AG09319 (cell line): Measurements from ENCODE around the gene ZC3H12D.
A peak's percentile ranks its signal among the peaks of the same experiment; 100 is the strongest.
"Not testable (repeated sequence)": the region's sequence is repeated elsewhere in the genome, so short reads cannot be mapped to it uniquely, and the experiment has no call there.

Experiments used
- DNase-seq: peaks from one replicate; pipeline ENCODE4 v3.0.0-alpha.2; 2010; ENCODE audit warnings: low read depth; ENCODE audit errors: extremely low read depth
- CTCF ChIP-seq: IDR thresholded peaks from 2 replicates; pipeline ENCODE4 v1.5.1; 2011; ENCODE audit warnings: low read depth, mild to moderate bottlenecking, inconsistent platforms, low read length, moderate library complexity

The ZC3H12D gene

DNA sequence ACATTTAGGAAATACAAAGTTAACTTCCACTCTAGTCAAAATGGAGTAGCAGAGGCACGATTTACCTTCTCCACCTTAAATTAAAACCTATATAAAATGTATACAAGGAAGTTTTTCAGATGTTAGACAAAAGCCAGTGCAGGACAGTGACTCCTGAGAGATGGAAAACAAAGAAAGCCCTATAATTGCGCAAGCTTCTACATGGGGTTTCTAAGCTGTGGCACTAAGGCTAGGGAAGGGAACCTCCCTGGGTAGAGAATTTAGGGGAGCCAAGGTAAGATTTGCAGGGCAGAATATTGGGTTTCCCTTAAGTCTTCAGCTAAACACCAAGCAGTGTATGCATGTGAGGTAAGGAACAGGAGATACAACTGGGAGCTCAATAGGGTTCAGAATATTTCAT, 18.5 kb upstream of the ZC3H12D start:
- TF ChIP-seq CTCF, result no peak
- no peak for DNase-seq

GRCh38 chr6:149501768-149502167, 17.0 kb upstream of the ZC3H12D start:
- no peak for DNase-seq
- TF ChIP-seq CTCF, result no peak

GRCh38 chr6:149501201-149501600, 16.4 kb upstream of the ZC3H12D start:
- TF ChIP-seq CTCF, result no peak

DNA sequence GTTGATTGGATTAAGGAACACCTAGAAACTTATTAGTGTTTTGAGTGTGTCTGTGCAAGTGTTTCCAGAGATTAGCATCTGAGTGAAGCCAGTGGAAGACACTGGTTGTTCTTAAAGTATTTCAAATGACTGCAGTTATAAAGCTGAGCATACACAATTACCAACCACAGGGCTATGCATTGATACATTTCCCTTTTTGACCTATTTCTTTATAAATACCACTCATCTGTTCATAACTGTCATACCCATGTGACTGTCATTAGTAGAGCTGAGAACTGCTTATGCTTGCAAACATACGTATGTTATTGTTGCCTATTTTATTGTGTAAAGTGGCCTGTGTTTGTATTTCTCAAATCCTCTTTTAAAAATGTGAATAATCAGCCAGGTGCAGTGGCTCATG, 15.3 kb upstream of the ZC3H12D start:
- no peak for TF ChIP-seq CTCF
- no peak for DNase-seq

More at GRCh38 chr6:149501201-149501600, 16.4 kb upstream of the ZC3H12D start:
- DNase-seq, result no peak

DNA sequence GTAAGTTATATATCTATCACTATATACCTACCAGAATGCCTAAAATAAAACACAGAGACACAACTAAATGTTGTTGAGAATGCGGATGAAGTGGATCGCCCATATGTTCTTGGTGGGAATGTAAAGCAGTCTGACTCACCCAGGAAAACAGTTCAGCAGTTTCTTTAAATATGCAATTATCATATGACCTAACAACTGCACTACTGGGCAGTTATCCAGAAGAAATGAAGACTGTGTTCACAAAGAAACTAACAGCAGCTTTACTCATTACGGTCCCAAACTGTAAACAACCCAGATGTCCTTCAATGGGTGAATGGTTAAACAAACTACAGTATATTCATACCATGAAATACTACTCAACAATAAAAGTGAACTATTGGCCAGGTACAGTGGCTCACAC, 14.3 kb upstream of the ZC3H12D start:
- TF ChIP-seq CTCF, result no peak
- DNase-seq, result peak; percentile 28

DNA sequence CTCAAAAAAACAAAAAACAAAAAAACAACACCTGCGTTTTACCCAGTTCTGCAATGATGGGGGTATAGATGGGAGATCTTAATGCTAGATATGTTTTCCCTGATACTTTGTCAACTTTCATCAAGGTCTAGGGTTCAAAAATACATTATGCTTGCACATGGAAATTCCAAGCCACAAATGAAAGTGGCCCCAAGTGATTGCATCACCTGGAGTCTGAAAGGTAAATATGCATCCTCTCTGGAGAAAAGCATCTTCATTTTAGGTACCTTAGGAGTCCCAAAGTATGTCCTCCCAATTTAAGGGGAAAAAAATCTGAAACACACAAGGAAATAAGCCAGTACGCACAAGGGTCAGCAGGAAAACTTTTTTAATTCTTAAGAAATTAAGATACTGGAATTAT, 12.6 kb upstream of the ZC3H12D start:
- no peak for DNase-seq
- TF ChIP-seq CTCF, result no peak

GRCh38 chr6:149496597-149496996, 11.8 kb upstream of the ZC3H12D start:
- DNase-seq, result peak; percentile 36

- DNase-seq, result not testable (repeated sequence)
Measured at GRCh38 chr6:149495349-149496016, 10.7 kb upstream of the ZC3H12D start.

DNA sequence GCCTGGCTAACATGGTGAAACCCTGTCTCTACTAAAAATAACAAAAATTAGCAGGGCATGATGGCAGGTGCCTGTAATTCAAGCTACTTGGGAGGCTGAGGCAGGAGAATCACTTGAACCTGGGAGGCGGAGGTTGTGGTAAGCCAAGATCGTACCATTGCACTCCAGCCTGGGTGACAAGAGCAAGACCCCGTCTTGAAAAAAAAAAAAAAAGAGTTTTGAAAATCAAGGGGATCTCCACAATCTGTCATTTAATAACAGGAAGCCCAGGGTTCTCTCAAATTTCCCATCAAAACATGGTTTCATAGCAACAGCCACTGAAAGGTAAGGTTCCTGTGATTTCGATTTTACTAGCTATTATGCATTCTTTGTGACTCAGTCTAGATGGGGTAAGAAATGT, 10.0 kb upstream of the ZC3H12D start:
- DNase-seq, result not testable (repeated sequence)
